Neuronal stem cell (in vitro differentiated cells): ENCODE data around the gene TRIM17.

ENCODE experiments used
- DNase-seq: peaks from one replicate; pipeline ENCODE4 v3.0.0-alpha.2; 2013; ENCODE audit warnings: low spot score
- H2AFZ ChIP-seq: one replicate; pipeline ENCODE4 v1.6.1; 2013; ENCODE audit warnings: mild to moderate bottlenecking, low read length, inconsistent platforms
- H2AK5ac ChIP-seq: 2 replicates; pipeline ENCODE4 v1.6.1; 2013; ENCODE audit warnings: low read depth, mild to moderate bottlenecking, inconsistent platforms, low read length, moderate library complexity, mixed read lengths
- H2BK120ac ChIP-seq: 2 replicates; pipeline ENCODE4 v1.6.1; 2013; ENCODE audit warnings: low read depth, mild to moderate bottlenecking, inconsistent platforms, low read length, moderate library complexity, mixed read lengths
- H2BK12ac ChIP-seq: one replicate; pipeline ENCODE4 v1.6.1; 2013; ENCODE audit warnings: low read length, inconsistent platforms
- H2BK15ac ChIP-seq: 2 replicates; pipeline ENCODE4 v1.6.1; 2013; ENCODE audit warnings: mild to moderate bottlenecking, low read length, inconsistent platforms, mixed read lengths
- H2BK5ac ChIP-seq: one replicate; pipeline ENCODE4 v1.6.1; 2013; ENCODE audit warnings: inconsistent platforms, mild to moderate bottlenecking, low read length, moderate library complexity
- H3K14ac ChIP-seq: one replicate; pipeline ENCODE4 v1.6.1; 2013; ENCODE audit warnings: low read length, inconsistent platforms
- H3K18ac ChIP-seq: 2 replicates; pipeline ENCODE4 v1.6.1; 2013; ENCODE audit warnings: low read length, inconsistent platforms
- H3K23ac ChIP-seq: 2 replicates; pipeline ENCODE4 v1.6.1; 2013; ENCODE audit warnings: low read depth, mild to moderate bottlenecking, mixed read lengths, low read length, inconsistent platforms; ENCODE audit not compliant: poor library complexity
- H3K27ac ChIP-seq: replicated peaks from 3 replicates; pipeline ENCODE4 v1.5.1; 2013; ENCODE audit warnings: low read length, inconsistent platforms
- H3K27me3 ChIP-seq, 3 experiments: 2 replicates each; pipeline ENCODE4 v1.6.1; 2013; ENCODE audit warnings: low read length in 3 of 3, mild to moderate bottlenecking in 2 of 3, inconsistent platforms in 1 of 3, low read depth in 1 of 3, mixed read lengths in 1 of 3, moderate library complexity in 1 of 3; ENCODE audit not compliant: control insufficient read depth in 3 of 3, insufficient read depth in 3 of 3
- H3K36me3 ChIP-seq, 2 donors: replicated peaks in 1 of 2; 2 replicates each; pipeline ENCODE4 v1.6.1; 2013; ENCODE audit warnings: low read length in 2 of 2; ENCODE audit not compliant: control insufficient read depth in 2 of 2, insufficient read depth in 2 of 2
- H3K4ac ChIP-seq: 2 replicates; pipeline ENCODE4 v1.6.1; 2013; ENCODE audit warnings: inconsistent platforms, mild to moderate bottlenecking, low read length, moderate library complexity
- H3K4me1 ChIP-seq, 2 donors: 1 replicate in 1 of 2; 2 replicates in 1 of 2; pipeline ENCODE4 v1.6.1; 2013; ENCODE audit warnings: low read length in 2 of 2, low read depth in 1 of 2; ENCODE audit not compliant: control insufficient read depth in 2 of 2, insufficient read depth in 1 of 2
- H3K4me2 ChIP-seq: one replicate; pipeline ENCODE4 v1.6.1; 2013; ENCODE audit warnings: mild to moderate bottlenecking, low read length, inconsistent platforms; ENCODE audit not compliant: insufficient read depth, poor library complexity, severe bottlenecking
- H3K4me3 ChIP-seq, 2 donors: 2 replicates each; pipeline ENCODE4 v1.5.1; 2013; ENCODE audit warnings: low read length in 2 of 2, mild to moderate bottlenecking in 2 of 2, inconsistent platforms in 1 of 2, moderate library complexity in 1 of 2
- H3K79me1 ChIP-seq: one replicate; pipeline ENCODE4 v1.6.1; 2013; ENCODE audit warnings: low read depth, mild to moderate bottlenecking, inconsistent platforms, low read length, moderate library complexity
- H3K9ac ChIP-seq: one replicate; pipeline ENCODE4 v1.6.1; 2013; ENCODE audit warnings: mild to moderate bottlenecking, low read depth, low read length, inconsistent platforms; ENCODE audit not compliant: poor library complexity
- H3K9me3 ChIP-seq, 2 donors: replicated peaks in 1 of 2; 2 replicates each; pipeline versions ENCODE3 to v1.6.1; 2013; ENCODE audit warnings: low read length in 2 of 2, mild to moderate bottlenecking in 2 of 2, inconsistent platforms in 1 of 2, low read depth in 1 of 2, mixed read lengths in 1 of 2, moderate library complexity in 1 of 2; ENCODE audit not compliant: control insufficient read depth in 2 of 2, insufficient read depth in 1 of 2
- H4K8ac ChIP-seq: one replicate; pipeline ENCODE4 v1.6.1; 2013; ENCODE audit warnings: low read depth, mild to moderate bottlenecking, inconsistent platforms, low read length, moderate library complexity
- H4K91ac ChIP-seq: one replicate; pipeline ENCODE4 v1.6.1; 2013; ENCODE audit warnings: low read length, low read depth, mild to moderate bottlenecking, inconsistent platforms; ENCODE audit not compliant: poor library complexity
- WGBS, 2 donors: extraction: QIAGEN DNeasy Blood & Tissue Kit; methylation state at CpG; one replicate each; pipeline ENCODE4 v1.1.7; 2013; ENCODE audit warnings: missing lambda C conversion rate in 2 of 2, mixed read lengths in 1 of 2; ENCODE audit not compliant: insufficient read length in 2 of 2, insufficient replicate concordance in 1 of 2; ENCODE audit errors: extremely low coverage in 2 of 2; 5-methylcytosine and 5-hydroxymethylcytosine counted together

The TRIM17 gene

DNA sequence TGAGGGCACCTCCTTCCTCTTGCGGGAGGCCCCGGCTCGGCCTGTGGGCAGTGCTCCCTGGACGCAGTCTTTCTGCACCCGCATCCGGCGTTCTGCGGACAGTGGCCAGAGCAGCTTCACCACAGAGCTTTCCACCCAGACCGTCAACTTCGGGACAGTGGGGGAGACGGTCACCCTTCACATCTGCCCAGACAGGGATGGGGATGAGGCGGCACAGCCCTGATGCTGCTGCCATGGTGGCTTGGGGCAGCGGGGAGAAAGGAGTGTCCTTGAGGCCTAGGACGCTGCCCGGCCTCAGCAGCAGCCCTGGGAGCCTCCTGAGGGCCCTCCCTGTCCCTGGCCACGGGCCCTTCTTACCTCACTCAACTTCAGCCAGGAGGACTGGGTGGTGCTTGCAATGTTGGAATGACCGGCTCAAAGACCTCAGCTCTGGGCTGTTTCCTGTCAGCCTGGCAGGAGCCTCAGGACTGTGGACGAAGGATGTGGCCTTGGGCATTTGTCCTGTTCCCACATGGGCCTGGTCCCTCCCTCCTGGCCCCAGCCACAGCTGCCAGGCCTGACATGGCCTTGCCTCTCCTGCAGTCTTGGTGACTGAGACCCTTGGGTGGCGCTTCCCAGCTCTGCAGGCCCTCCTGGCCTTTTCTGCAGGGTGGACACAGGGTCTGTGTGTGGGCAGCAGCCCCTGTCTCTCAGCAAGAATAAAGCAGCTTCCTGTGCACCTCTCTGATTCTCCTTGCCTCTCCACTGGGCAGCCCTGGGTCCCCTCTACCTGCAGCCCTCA, 55.9 kb downstream of the TRIM17 start:
- no peak overlapping the region for H3K18ac ChIP-seq
- H3K79me1 ChIP-seq: peaks cover 2% of the 10 kb centered on the region
- no CpG with 5 or more reads among the region's 19 CpGs for WGBS, 2 donors
- DNase-seq: no peak
- peaks cover 0 to 9% of the 10 kb centered on the region in 2 donors for H3K9me3 ChIP-seq
- H2AFZ ChIP-seq: no peak overlapping the region
- no peak overlapping the region for H2BK120ac ChIP-seq
- no peak overlapping the region for H2BK5ac ChIP-seq
- peak overlapping the region; percentile 63 for H3K9ac ChIP-seq
- no peak overlapping the region for H2BK15ac ChIP-seq
- peaks cover 0 to 2% of the 10 kb centered on the region in 2 donors for H3K4me1 ChIP-seq
- no peak overlapping the region for H3K27ac ChIP-seq
- H4K8ac ChIP-seq: peak overlapping the region; percentile 70
- H3K4me3 ChIP-seq: no peak overlapping the region
- H3K23ac ChIP-seq: peak overlapping the region; percentile 85
- H3K36me3 ChIP-seq: peaks cover 0 to 3% of the 10 kb centered on the region in 2 donors
- no peak overlapping the region for H3K4me2 ChIP-seq
- no peak overlapping the region for H4K91ac ChIP-seq
- no peak overlapping the region for H2AK5ac ChIP-seq
- peak overlapping the region; percentile 89 for H3K14ac ChIP-seq
- peak overlapping the region; percentile 41 for H2BK12ac ChIP-seq
- H3K4ac ChIP-seq: no peak overlapping the region
- no peaks in the 10 kb centered on the region for H3K27me3 ChIP-seq

DNA sequence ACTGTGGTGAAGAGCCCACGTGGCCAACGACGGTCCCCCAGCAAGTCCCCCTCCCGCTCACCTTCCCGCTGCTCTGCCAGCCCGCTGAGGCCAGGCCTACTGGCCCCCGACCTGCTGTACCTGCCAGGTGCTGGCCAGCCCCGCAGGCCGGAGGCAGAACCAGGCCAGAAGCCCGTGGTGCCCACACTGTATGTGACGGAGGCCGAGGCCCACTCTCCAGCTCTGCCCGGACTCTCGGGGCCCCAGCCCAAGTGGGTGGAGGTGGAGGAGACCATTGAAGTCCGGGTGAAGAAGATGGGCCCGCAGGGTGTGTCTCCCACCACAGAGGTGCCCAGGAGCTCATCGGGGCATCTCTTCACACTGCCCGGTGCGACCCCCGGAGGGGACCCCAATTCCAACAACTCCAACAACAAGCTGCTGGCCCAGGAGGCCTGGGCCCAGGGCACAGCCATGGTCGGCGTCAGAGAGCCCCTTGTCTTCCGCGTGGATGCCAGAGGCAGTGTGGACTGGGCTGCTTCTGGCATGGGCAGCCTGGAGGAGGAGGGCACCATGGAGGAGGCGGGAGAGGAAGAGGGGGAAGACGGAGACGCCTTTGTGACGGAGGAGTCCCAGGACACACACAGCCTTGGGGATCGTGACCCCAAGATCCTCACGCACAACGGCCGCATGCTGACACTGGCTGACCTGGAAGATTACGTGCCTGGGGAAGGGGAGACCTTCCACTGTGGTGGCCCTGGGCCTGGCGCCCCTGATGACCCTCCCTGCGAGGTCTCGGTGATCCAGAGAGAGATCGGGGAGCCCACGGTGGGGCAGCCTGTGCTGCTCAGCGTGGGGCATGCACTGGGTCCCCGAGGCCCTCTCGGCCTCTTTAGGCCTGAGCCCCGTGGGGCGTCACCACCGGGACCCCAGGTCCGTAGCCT, 56.8 kb downstream of the TRIM17 start:
- no peak overlapping the region for H3K27ac ChIP-seq
- no peak overlapping the region for H2BK15ac ChIP-seq
- no peak overlapping the region for H3K4ac ChIP-seq
- H3K79me1 ChIP-seq: peaks cover 2% of the 10 kb centered on the region
- no peak for DNase-seq
- no peaks in the 10 kb centered on the region for H3K27me3 ChIP-seq
- peak overlapping the region; percentile 8 for H3K23ac ChIP-seq
- H2AK5ac ChIP-seq: peak overlapping the region; percentile 63
- H2BK120ac ChIP-seq: no peak overlapping the region
- peaks cover 0 to 4% of the 10 kb centered on the region in 2 donors for H3K36me3 ChIP-seq
- no peak overlapping the region for H2AFZ ChIP-seq
- no peak overlapping the region for H4K91ac ChIP-seq
- WGBS, 2 donors: no CpG with 5 or more reads among the region's 45 CpGs
- H3K18ac ChIP-seq: no peak overlapping the region
- H3K4me1 ChIP-seq: peaks cover 0 to 2% of the 10 kb centered on the region in 2 donors
- H3K9ac ChIP-seq: peak overlapping the region; percentile 30
- peak overlapping the region; percentile 4 for H3K14ac ChIP-seq
- H4K8ac ChIP-seq: no peak overlapping the region
- H3K4me2 ChIP-seq: no peak overlapping the region
- H3K9me3 ChIP-seq: peaks cover 0 to 9% of the 10 kb centered on the region in 2 donors
- H2BK12ac ChIP-seq: no peak overlapping the region
- H3K4me3 ChIP-seq: no peak overlapping the region
- no peak overlapping the region for H2BK5ac ChIP-seq

- Histone ChIP-seq H3K36me3 (peaks cover 0 to 5% of the 10 kb centered on the region in 2 donors), H3K18ac (peak overlapping the region; percentile 38), H2BK15ac (peak overlapping the region; percentile 37), H3K9me3 (peaks cover 0 to 9% of the 10 kb centered on the region in 2 donors), H2AFZ (no peak overlapping the region), H3K27ac (no peak overlapping the region), H4K8ac (no peak overlapping the region), H2BK120ac (no peak overlapping the region), H3K9ac (no peak overlapping the region), H3K4me1 (peaks cover 0 to 2% of the 10 kb centered on the region in 2 donors), H3K14ac (peak overlapping the region; percentile 97), H2BK5ac (no peak overlapping the region), H3K4me3 (no peak overlapping the region), H4K91ac (no peak overlapping the region), H3K27me3 (no peaks in the 10 kb centered on the region), H2AK5ac (peak overlapping the region; percentile 63), H3K4me2 (no peak overlapping the region), H2BK12ac (no peak overlapping the region), H3K79me1 (no peaks in the 10 kb centered on the region), H3K23ac (peak overlapping the region; percentile 85), H3K4ac (no peak overlapping the region)
- WGBS, 2 donors: no CpG with 5 or more reads among the region's 19 CpGs
- DNase-seq: no peak
Measured at GRCh38 chr1:228358764-228359612, 57.7 kb downstream of the TRIM17 start.
